Keratinocyte (primary cell): ENCODE measurements around the gene AIP. TPM values are rescaled to one million over a fixed set of nuclear protein-coding genes. Genes with fewer than 3 reads are reported as not detected.

ENCODE experiments used
- DNase-seq: peaks from one replicate; pipeline ENCODE4 v3.0.0-alpha.2; 2011; ENCODE audit warnings: low read depth, missing footprints, low spot score
- FAIRE-seq: peaks from 2 replicates; lab custom pipeline; 2011; peaks lifted over from hg19 to GRCh38; lab: Jason Lieb, UNC
- H2AFZ ChIP-seq: 2 replicates; pipeline ENCODE4 v1.6.0; 2012; ENCODE audit warnings: low read length, control low read depth, inconsistent platforms; ENCODE audit not compliant: control insufficient read depth
- H3K27ac ChIP-seq: 2 replicates; pipeline ENCODE4 v1.5.1; 2011; ENCODE audit warnings: low read length; ENCODE audit not compliant: control insufficient read depth, insufficient read depth
- H3K27me3 ChIP-seq: 3 replicates; pipeline ENCODE4 v1.6.0; 2011; ENCODE audit warnings: low read length; ENCODE audit not compliant: control insufficient read depth, insufficient read depth; ENCODE audit errors: extremely low read depth
- H3K36me3 ChIP-seq, 2 experiments: 2 replicates in 1 of 2; 3 replicates in 1 of 2; pipeline ENCODE4 v1.5.1; 2011; ENCODE audit warnings: low read length in 2 of 2, mild to moderate bottlenecking in 1 of 2; ENCODE audit not compliant: control insufficient read depth in 2 of 2, insufficient read depth in 2 of 2; ENCODE audit errors: extremely low read depth in 1 of 2
- H3K4me1 ChIP-seq: 3 replicates; pipeline ENCODE4 v1.5.1; 2011; ENCODE audit warnings: low read length; ENCODE audit not compliant: control insufficient read depth, insufficient read depth; ENCODE audit errors: extremely low read depth
- H3K4me2 ChIP-seq: 3 replicates; pipeline ENCODE4 v1.6.0; 2011; ENCODE audit warnings: low read depth, low read length; ENCODE audit not compliant: control insufficient read depth, insufficient read depth; ENCODE audit errors: extremely low read depth
- H3K4me3 ChIP-seq, 3 experiments: fragments of 200-600 bp in 1 of 3; sonication (generic) in 1 of 3; 2 replicates in 2 of 3; 3 replicates in 1 of 3; pipeline ENCODE4 v1.5.1; 2011 to 2016; ENCODE audit warnings: low read length in 3 of 3, mild to moderate bottlenecking in 3 of 3, control low read depth in 2 of 3, inconsistent platforms in 1 of 3, low read depth in 1 of 3, mixed read lengths in 1 of 3, mixed run types in 1 of 3, moderate library complexity in 1 of 3; ENCODE audit not compliant: control insufficient read depth in 2 of 3, insufficient read depth in 2 of 3; ENCODE audit errors: extremely low read depth in 1 of 3
- H3K79me2 ChIP-seq: 2 replicates; pipeline ENCODE4 v1.6.0; 2012; ENCODE audit warnings: low read length; ENCODE audit not compliant: control insufficient read depth, insufficient read depth
- H3K9ac ChIP-seq: 3 replicates; pipeline ENCODE4 v1.6.0; 2011; ENCODE audit warnings: low read length; ENCODE audit not compliant: control insufficient read depth, insufficient read depth; ENCODE audit errors: extremely low read depth
- H3K9me1 ChIP-seq: 3 replicates; pipeline ENCODE4 v1.6.0; 2011; ENCODE audit warnings: low read length; ENCODE audit not compliant: control insufficient read depth, insufficient read depth; ENCODE audit errors: extremely low read depth
- H3K9me3 ChIP-seq: 2 replicates; pipeline ENCODE4 v1.5.1; 2012; ENCODE audit warnings: low read depth, low read length; ENCODE audit not compliant: control insufficient read depth
- H4K20me1 ChIP-seq: 3 replicates; pipeline ENCODE4 v1.6.0; 2011; ENCODE audit warnings: low read length; ENCODE audit not compliant: control insufficient read depth, insufficient read depth; ENCODE audit errors: extremely low read depth
- EZH2 ChIP-seq: IDR thresholded peaks from one replicate; pipeline ENCODE4 v1.6.1; 2012; ENCODE audit warnings: inconsistent platforms, mild to moderate bottlenecking, low read length, moderate library complexity
- dilution Hi-C: fragments of 300-500 bp; cut with MboI; formaldehyde crosslinking; loops from one replicate; pipeline ENCODE4 v1.7.0; 2020; ENCODE audit warnings: low sequenced_read_pairs; ENCODE audit not compliant: extremely low pct_ligation_motif_present
- polyA plus RNA-seq, 5 experiments: library from polyadenylated mRNA; depleted of rRNA in 3 of 5; stranded (reverse) in 3 of 5; stranded (forward) in 1 of 5; unstranded in 1 of 5; fragments of >200 nt; gene quantifications; 1 replicate in 1 of 5; 2 replicates in 3 of 5; 3 replicates in 1 of 5; pipeline versions ENCODE4 v1.2.1 to v1.2.3, GENCODE V29; 2011 to 2012; ENCODE audit warnings: missing spikeins in 2 of 5, low read depth in 1 of 5, low replicate concordance in 1 of 5
- TF ChIP-seq, protein P1 (sequence below), 3 experiments: IDR thresholded peaks in 1 of 3; conservative IDR thresholded peaks in 1 of 3; optimal IDR thresholded peaks in 1 of 3; 2 replicates in 2 of 3; 3 replicates in 1 of 3; pipeline versions ENCODE3 to v1.5.1; 2011; ENCODE audit warnings: low read length in 3 of 3, mild to moderate bottlenecking in 3 of 3, moderate library complexity in 2 of 3, control low read depth in 1 of 3, inconsistent platforms in 1 of 3; ENCODE audit not compliant: insufficient read depth in 2 of 3; ENCODE audit errors: extremely low read depth in 1 of 3

AIP gene
- polyA plus RNA-seq, 1 donor (not counting 4 experiments of a cell fraction or from before 2014, with no cell fraction given): 32.5 TPM

- no peak for TF ChIP-seq EZH2
- TF ChIP-seq, protein P1, sequence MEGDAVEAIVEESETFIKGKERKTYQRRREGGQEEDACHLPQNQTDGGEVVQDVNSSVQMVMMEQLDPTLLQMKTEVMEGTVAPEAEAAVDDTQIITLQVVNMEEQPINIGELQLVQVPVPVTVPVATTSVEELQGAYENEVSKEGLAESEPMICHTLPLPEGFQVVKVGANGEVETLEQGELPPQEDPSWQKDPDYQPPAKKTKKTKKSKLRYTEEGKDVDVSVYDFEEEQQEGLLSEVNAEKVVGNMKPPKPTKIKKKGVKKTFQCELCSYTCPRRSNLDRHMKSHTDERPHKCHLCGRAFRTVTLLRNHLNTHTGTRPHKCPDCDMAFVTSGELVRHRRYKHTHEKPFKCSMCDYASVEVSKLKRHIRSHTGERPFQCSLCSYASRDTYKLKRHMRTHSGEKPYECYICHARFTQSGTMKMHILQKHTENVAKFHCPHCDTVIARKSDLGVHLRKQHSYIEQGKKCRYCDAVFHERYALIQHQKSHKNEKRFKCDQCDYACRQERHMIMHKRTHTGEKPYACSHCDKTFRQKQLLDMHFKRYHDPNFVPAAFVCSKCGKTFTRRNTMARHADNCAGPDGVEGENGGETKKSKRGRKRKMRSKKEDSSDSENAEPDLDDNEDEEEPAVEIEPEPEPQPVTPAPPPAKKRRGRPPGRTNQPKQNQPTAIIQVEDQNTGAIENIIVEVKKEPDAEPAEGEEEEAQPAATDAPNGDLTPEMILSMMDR (optimal IDR thresholded peaks at IDR 0.05 in 1 of 3, IDR thresholded peaks at IDR 0.05 in 1 of 3, conservative IDR thresholded peaks at IDR 0.05 in 1 of 3; ENCODE audit: extremely low read depth in 1 of 3, insufficient read depth in 2 of 3, low read length in 3 of 3): no peak
- DNase-seq (no peak), FAIRE-seq (no peak)
- H3K27me3 ChIP-seq: no peaks in the 10 kb centered on the region
- H3K9me1 ChIP-seq: no peaks in the 10 kb centered on the region
- peak overlapping the region; percentile 82 to 92 (median 89) for H3K4me3 ChIP-seq
- H3K79me2 ChIP-seq: peaks cover 15% of the 10 kb centered on the region
- H3K4me2 ChIP-seq: peak overlapping the region; percentile 87
- no peaks in the 10 kb centered on the region for H3K9me3 ChIP-seq
- H3K4me1 ChIP-seq: peaks cover 21% of the 10 kb centered on the region
- peaks cover 9 to 14% of the 10 kb centered on the region in 2 experiments for H3K36me3 ChIP-seq
- no peak overlapping the region for H3K27ac ChIP-seq
- H3K9ac ChIP-seq: no peak overlapping the region
- H4K20me1 ChIP-seq: no peaks in the 10 kb centered on the region
- H2AFZ ChIP-seq: no peak overlapping the region
- dilution Hi-C loops: no loop called here
Measured at GRCh38 chr11:67503119-67504004, 20.5 kb downstream of the AIP start.

GRCh38 chr11:67504005-67504949 is 21.5 kb downstream of the AIP start:
- TF ChIP-seq EZH2: no peak
- TF ChIP-seq, protein P1 (optimal IDR thresholded peaks at IDR 0.05 in 1 of 3, IDR thresholded peaks at IDR 0.05 in 1 of 3, conservative IDR thresholded peaks at IDR 0.05 in 1 of 3; ENCODE audit: extremely low read depth in 1 of 3, insufficient read depth in 2 of 3, low read length in 3 of 3): no peak
- peak overlapping the region; percentile 82 to 92 (median 89) for H3K4me3 ChIP-seq
- peak overlapping the region; percentile 73 for H3K9ac ChIP-seq
- dilution Hi-C loops: no loop called here
- H3K27me3 ChIP-seq: no peaks in the 10 kb centered on the region
- peaks cover 27% of the 10 kb centered on the region for H3K4me1 ChIP-seq
- peaks cover 15% of the 10 kb centered on the region for H3K79me2 ChIP-seq
- H3K27ac ChIP-seq: peak overlapping the region; percentile 31
- peak overlapping the region; percentile 49 for H2AFZ ChIP-seq
- no peaks in the 10 kb centered on the region for H3K9me1 ChIP-seq
- H4K20me1 ChIP-seq: no peaks in the 10 kb centered on the region
- H3K9me3 ChIP-seq: no peaks in the 10 kb centered on the region
- H3K36me3 ChIP-seq: peaks cover 9 to 14% of the 10 kb centered on the region in 2 experiments
- H3K4me2 ChIP-seq: peak overlapping the region; percentile 87
- DNase-seq (no peak), FAIRE-seq (no peak)
